Activated naive CD4-positive, alpha-beta T cell treated with anti-CD3 and anti-CD28 coated beads, Interleukin-2, amount 10 ng/mL, durations not matched to agents 7 days and 5 days (primary cell): Measurements from ENCODE around the gene NMU.
"Not testable (repeated sequence)": the region's sequence is repeated elsewhere in the genome, so short reads cannot be mapped to it uniquely, and the experiment has no call there.

Source experiments
- CTCF ChIA-PET: fragments of 350-600 bp; sonication (Branson Sonifier 250); formaldehyde crosslinking; loops from one replicate; lab custom pipeline; 2021; ENCODE audit warnings: antibody characterized with exemption; lab: Charles Lee
- DNase-seq: peaks from one replicate; pipeline ENCODE4 v3.0.0-alpha.2; 2020
- H3K27ac Mint-ChIP-seq: one replicate; pipeline ENCODE4 v1.8.0; 2021; ENCODE audit warnings: mild to moderate bottlenecking, moderate library complexity, mixed read lengths
- H3K27me3 Mint-ChIP-seq: one replicate; pipeline ENCODE4 v1.8.0; 2021; ENCODE audit warnings: mild to moderate bottlenecking, mixed read lengths
- H3K36me3 Mint-ChIP-seq: one replicate; pipeline ENCODE4 v1.8.0; 2021; ENCODE audit warnings: mixed read lengths
- H3K4me1 Mint-ChIP-seq: one replicate; pipeline ENCODE4 v1.8.0; 2021; ENCODE audit warnings: mixed read lengths
- H3K4me3 Mint-ChIP-seq: one replicate; pipeline ENCODE4 v1.8.0; 2021; ENCODE audit warnings: mild to moderate bottlenecking, moderate library complexity, mixed read lengths
- H3K9me3 Mint-ChIP-seq: one replicate; pipeline ENCODE4 v1.8.0; 2021; ENCODE audit warnings: mixed read lengths

NMU gene

GRCh38 chr4:55561889-55562288, 74.2 kb downstream of the NMU start:
- H3K36me3 Mint-ChIP-seq, result no peaks in the 10 kb centered on the region
- H3K27me3 Mint-ChIP-seq, result peaks cover 5% of the 10 kb centered on the region
- H3K27ac Mint-ChIP-seq, result no peak overlapping the region
- CTCF ChIA-PET, result interaction anchor here (0.9 kb wide), 1 partner anchor 216 kb away, joined by 3 read pairs; no protein-coding TSS in a partner anchor
- peaks cover 7% of the 10 kb centered on the region for H3K4me1 Mint-ChIP-seq
- DNase-seq, result no peak
- no peak overlapping the region for H3K4me3 Mint-ChIP-seq
- peaks cover 4% of the 10 kb centered on the region for H3K9me3 Mint-ChIP-seq

GRCh38 chr4:55560096-55560495, 76.0 kb downstream of the NMU start:
- peaks cover 7% of the 10 kb centered on the region for H3K4me1 Mint-ChIP-seq
- H3K27ac Mint-ChIP-seq, result no peak overlapping the region
- peaks cover 4% of the 10 kb centered on the region for H3K9me3 Mint-ChIP-seq
- no peak overlapping the region for H3K4me3 Mint-ChIP-seq
- DNase-seq, result no peak
- H3K27me3 Mint-ChIP-seq, result peaks cover 5% of the 10 kb centered on the region
- no peaks in the 10 kb centered on the region for H3K36me3 Mint-ChIP-seq
- CTCF ChIA-PET, result interaction anchor here (0.7 to 1.2 kb wide), 2 partner anchors 238 to 247 kb away, joined by 3 to 4 read pairs; no protein-coding TSS in a partner anchor

GRCh38 chr4:55554453-55555030, 81.6 kb downstream of the NMU start:
- peaks cover 12% of the 10 kb centered on the region for H3K4me1 Mint-ChIP-seq
- H3K36me3 Mint-ChIP-seq, result no peaks in the 10 kb centered on the region
- H3K9me3 Mint-ChIP-seq, result peaks cover 4% of the 10 kb centered on the region
- CTCF ChIA-PET, result interaction anchor here (0.7 to 1.4 kb wide), 3 partner anchors 153 to 558 kb away, joined by 3 to 7 read pairs (median 3); partner anchors contain the start of gene SRD5A3
- H3K4me3 Mint-ChIP-seq, result no peak overlapping the region
- H3K27ac Mint-ChIP-seq, result no peak overlapping the region
- H3K27me3 Mint-ChIP-seq, result peaks cover 5% of the 10 kb centered on the region
- no peak for DNase-seq

GRCh38 chr4:55553441-55554201, 82.5 kb downstream of the NMU start:
- H3K9me3 Mint-ChIP-seq, result peaks cover 4% of the 10 kb centered on the region
- DNase-seq, result peak; percentile 28
- no peaks in the 10 kb centered on the region for H3K36me3 Mint-ChIP-seq
- no peak overlapping the region for H3K4me3 Mint-ChIP-seq
- no peak overlapping the region for H3K27ac Mint-ChIP-seq
- H3K4me1 Mint-ChIP-seq, result peaks cover 17% of the 10 kb centered on the region
- CTCF ChIA-PET, result interaction anchor here (0.7 to 1.4 kb wide), 3 partner anchors 152 to 207 kb away, joined by 3 to 7 read pairs (median 3); partner anchors contain the start of gene SRD5A3
- H3K27me3 Mint-ChIP-seq, result peaks cover 10% of the 10 kb centered on the region

GRCh38 chr4:55551964-55552363, 84.1 kb downstream of the NMU start:
- DNase-seq, H3K27ac Mint-ChIP-seq, H3K9me3 Mint-ChIP-seq, CTCF ChIA-PET, H3K4me3 Mint-ChIP-seq, H3K36me3 Mint-ChIP-seq: not testable (repeated sequence)
- Mint-ChIP-seq H3K4me1 (peaks cover 27% of the 10 kb centered on the region), H3K27me3 (peaks cover 11% of the 10 kb centered on the region)

- Mint-ChIP-seq H3K4me1 (peaks cover 33% of the 10 kb centered on the region), H3K36me3 (no peaks in the 10 kb centered on the region), H3K27me3 (peaks cover 16% of the 10 kb centered on the region), H3K9me3 (no peaks in the 10 kb centered on the region), H3K27ac (no peak overlapping the region), H3K4me3 (no peak overlapping the region)
- DNase-seq, result no peak
- CTCF ChIA-PET, result interaction anchor here (0.8 to 1.5 kb wide), 3 partner anchors 204 to 579 kb away, joined by 3 to 4 read pairs (median 3); partner anchors contain the start of gene SRD5A3
Measured at GRCh38 chr4:55549888-55550287, 86.2 kb downstream of the NMU start.

GRCh38 chr4:55547918-55548317, 88.2 kb downstream of the NMU start:
- Mint-ChIP-seq H3K27ac (peak overlapping the region; percentile 9), H3K4me1 (peaks cover 44% of the 10 kb centered on the region), H3K27me3 (peaks cover 16% of the 10 kb centered on the region), H3K36me3 (no peaks in the 10 kb centered on the region), H3K9me3 (no peaks in the 10 kb centered on the region), H3K4me3 (peak overlapping the region; percentile 85)
- CTCF ChIA-PET, result no interaction called here
- no peak for DNase-seq

GRCh38 chr4:55547466-55547770, 88.7 kb downstream of the NMU start:
- DNase-seq, result no peak
- H3K4me1 Mint-ChIP-seq, result peaks cover 46% of the 10 kb centered on the region
- H3K27ac Mint-ChIP-seq, result peak overlapping the region; percentile 83
- H3K9me3 Mint-ChIP-seq, result no peaks in the 10 kb centered on the region
- H3K27me3 Mint-ChIP-seq, result peaks cover 16% of the 10 kb centered on the region
- peak overlapping the region; percentile 85 for H3K4me3 Mint-ChIP-seq
- H3K36me3 Mint-ChIP-seq, result no peaks in the 10 kb centered on the region
- CTCF ChIA-PET, result no interaction called here

- Mint-ChIP-seq H3K27me3 (peaks cover 16% of the 10 kb centered on the region), H3K36me3 (no peaks in the 10 kb centered on the region), H3K27ac (peak within 1 kb of the TSS; percentile 88), H3K9me3 (no peaks in the 10 kb centered on the region), H3K4me3 (peak within 1 kb of the TSS; percentile 85), H3K4me1 (peaks cover 46% of the 10 kb centered on the region)
- CTCF ChIA-PET, result no interaction called here
- peak; percentile 87 for DNase-seq
Measured at GRCh38 chr4:55546756-55547465, 89.2 kb downstream of the NMU start, which contains the start of gene CLOCK. CLOCK (minus strand) TSS chr4:55546909; CDS start chr4:55482785, 64,124 bp downstream.

- Mint-ChIP-seq H3K4me1 (peaks cover 49% of the 10 kb centered on the region), H3K27ac (peak overlapping the region; percentile 43), H3K4me3 (peak overlapping the region; percentile 85), H3K9me3 (no peaks in the 10 kb centered on the region), H3K36me3 (no peaks in the 10 kb centered on the region), H3K27me3 (peaks cover 16% of the 10 kb centered on the region)
- CTCF ChIA-PET, result interaction anchor here (1.2 kb wide), 1 partner anchor 101 kb away, joined by 3 read pairs; no protein-coding TSS in a partner anchor
- no peak for DNase-seq
Measured at GRCh38 chr4:55546506-55546755, 89.7 kb downstream of the NMU start.

- Mint-ChIP-seq H3K9me3 (no peaks in the 10 kb centered on the region), H3K27me3 (peaks cover 16% of the 10 kb centered on the region), H3K27ac (peak overlapping the region; percentile 88), H3K4me1 (peaks cover 49% of the 10 kb centered on the region), H3K4me3 (peak overlapping the region; percentile 85), H3K36me3 (no peaks in the 10 kb centered on the region)
- CTCF ChIA-PET, result interaction anchor here (0.9 to 1.2 kb wide), 2 partner anchors 100 to 137 kb away, joined by 3 to 4 read pairs; no protein-coding TSS in a partner anchor
- DNase-seq, result peak; percentile 72
Measured at GRCh38 chr4:55545641-55546505, 90.2 kb downstream of the NMU start.
